NOMO-1 treated with DMSO at 0.1 percent for 48 hours (cell line): Measurements from ENCODE around the gene HADHB.
A peak's percentile ranks its signal among the peaks of the same experiment; 100 is the strongest.
"Not testable (repeated sequence)": the region's sequence is repeated elsewhere in the genome, so short reads cannot be mapped to it uniquely, and the experiment has no call there.

Experiments used
- DNase-seq: peaks from one replicate; lab custom pipeline; 2025; ENCODE audit not compliant: unreplicated experiment; lab: John Stamatoyannopoulos, UW

The HADHB gene

DNA sequence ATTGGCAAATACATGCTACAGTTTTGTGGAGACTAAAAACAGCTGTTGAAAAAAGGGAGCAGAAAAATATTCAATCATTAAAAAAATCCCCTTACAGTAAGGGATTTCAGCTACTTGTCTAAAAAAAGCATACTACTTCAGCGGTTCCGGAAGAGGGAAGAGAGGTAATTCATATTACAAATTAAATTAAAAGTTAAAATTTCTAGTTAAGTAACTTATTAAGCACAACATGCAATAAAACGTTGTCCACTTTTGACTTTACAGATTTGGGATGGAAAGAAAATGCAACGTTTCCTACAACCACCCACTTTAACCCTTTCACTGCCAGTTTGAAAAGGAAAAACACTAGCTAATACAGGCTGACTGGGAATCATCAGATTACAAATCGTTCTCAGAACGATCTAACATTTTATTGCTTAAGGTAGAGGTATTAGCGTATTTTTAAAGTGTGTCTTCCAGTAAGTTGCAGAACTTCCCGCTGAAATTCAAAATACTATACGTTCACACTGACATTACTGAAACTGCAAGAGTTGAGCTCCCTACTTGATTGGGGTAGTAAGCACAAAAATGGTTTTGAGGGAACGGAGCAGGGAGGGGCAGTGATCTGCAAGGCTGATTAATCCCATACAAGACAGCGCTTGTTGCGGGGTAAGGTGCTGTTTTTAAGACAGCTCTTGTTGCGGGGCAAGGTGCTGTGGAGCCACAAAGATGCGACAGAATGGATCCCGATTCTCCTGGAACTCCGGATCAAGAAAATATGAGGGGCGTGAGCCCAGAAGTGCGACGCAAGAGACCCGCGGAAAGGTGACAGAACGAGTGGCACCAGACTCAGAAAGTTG lies 1.1 kb upstream of the HADHB start:
- peak; percentile 29 for DNase-seq

DNA sequence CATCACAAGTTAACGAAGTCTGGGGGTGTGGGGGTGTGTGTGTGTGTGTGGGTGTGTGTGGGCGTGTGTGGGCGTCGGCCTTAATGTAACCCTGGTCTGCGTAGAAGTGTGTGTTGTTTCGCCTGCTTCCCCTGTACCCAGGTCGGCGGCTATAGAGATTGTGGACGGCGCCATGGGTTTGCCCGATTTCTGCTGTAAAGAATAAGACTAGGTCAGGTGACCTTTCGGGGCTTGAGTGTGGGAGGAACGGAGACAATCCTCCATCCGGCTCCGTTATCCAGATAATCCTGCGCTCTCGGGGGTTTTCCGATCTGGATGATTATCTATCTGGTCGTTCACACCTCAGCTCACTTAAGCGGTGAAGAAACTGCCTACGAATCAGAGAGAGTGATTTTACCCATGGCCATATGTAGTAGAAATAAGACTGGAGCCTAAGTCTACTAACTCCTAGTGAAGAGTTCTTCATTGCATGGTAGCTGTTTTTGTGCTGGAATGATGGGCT lies 543 bp downstream of the HADHB start:
- DNase-seq: peak; percentile 41

DNA sequence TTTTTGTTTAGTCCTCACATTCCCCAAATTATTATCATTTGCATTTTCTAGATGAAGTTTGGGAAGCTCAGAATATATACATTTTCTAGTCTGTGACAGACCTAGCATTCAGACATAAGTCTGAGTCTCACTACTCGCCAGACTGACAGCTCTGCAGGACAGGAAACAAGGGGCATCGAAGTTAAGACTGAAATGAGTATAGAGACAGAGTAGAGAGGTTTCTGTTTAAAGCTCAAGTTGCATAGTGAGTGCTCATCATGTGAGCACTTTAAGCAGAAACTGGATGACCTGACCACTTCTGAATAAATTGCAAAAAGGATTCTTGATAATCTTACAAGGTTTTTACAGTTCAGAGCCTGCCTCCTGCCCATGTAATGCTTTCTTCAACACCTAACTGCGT lies 1.1 kb downstream of the HADHB start:
- DNase-seq: peak; percentile 9

DNA sequence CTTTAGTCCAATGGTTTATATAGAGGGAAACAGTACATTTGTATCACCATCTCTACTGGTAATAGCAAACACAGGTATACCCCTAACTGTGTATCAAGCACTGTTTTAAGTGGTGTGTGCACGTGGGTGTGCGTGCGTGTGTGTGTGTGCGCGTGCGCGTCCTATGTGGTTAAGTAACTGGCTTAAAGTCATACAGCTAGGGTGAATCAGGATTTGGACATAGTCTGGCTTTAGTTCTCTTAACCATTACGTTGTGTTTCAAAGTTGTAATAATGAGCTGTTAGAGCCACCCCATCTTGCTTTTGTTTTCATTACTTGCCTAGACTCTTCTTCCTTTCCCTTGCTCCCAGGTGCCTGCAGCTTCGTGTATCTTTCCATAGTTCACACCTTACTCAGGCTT lies 2.1 kb downstream of the HADHB start:
- peak; percentile 73 for DNase-seq

DNA sequence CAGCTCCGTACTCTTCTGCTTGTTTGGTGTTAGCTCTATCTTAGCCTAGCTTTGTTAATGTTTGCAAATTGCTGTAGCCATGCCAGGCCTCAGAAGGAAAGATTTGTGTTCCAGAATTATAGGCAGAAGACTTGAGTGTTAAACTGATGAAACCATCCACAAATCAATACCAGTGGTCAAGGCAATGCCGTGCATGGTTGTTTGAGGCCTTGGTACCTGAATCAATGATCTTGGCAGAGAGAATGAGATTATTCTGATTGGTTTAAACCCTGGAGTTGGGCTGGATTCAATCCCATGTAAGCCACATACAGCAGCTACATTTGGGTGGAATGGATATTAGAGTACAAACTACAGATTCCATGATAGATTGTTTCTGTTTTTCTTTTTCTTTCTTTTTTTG lies 4.9 kb downstream of the HADHB start:
- DNase-seq: no peak

DNA sequence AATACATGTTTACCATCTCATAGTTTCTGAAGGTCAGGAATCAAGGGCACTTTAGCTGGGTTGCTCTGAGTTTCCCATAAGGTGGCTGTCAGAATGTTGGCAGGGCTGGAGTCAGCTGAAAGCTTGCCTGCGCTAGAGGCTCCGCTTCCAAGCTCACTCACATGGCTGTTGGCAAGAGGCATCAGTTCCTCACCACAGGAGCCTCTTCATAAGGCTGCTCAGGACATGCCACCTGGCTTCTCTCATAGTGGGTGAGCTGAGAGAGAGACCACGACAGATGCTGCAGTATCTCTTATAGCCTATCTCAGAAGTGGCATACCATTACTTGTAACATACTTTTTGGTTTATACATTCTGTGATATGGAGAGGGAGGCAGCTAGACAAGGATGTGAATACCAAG lies 7.2 kb downstream of the HADHB start:
- DNase-seq: no peak

DNA sequence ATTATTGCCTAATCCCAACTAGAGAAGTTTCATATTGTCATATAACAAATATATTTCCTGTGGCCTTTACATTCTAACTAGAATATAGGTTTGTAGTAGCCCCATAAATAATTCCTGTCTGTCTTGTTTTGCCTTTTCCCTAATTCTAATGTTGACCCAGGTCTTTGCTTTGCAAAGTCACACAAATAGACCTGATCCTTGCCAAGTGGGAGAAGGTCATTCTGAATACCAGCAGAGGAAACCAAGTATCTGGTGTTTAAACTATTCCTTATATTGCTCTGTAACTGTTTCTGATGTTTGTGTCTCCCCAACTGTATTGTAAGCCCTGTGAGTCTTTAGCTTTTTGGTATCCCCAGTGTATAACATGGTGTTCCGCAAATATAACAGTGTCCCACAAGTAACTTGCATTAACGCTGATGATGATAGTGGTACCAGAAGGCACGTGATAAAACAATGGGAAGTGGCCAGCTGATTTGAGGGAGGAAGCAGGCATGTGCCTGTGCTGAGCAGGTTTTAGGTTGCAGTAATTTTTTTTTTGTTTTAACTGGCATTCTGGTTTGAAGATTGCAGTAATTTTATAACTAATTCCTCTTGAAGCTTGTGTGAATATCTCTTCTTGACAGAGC lies 11.1 kb downstream of the HADHB start:
- DNase-seq: no peak

DNA sequence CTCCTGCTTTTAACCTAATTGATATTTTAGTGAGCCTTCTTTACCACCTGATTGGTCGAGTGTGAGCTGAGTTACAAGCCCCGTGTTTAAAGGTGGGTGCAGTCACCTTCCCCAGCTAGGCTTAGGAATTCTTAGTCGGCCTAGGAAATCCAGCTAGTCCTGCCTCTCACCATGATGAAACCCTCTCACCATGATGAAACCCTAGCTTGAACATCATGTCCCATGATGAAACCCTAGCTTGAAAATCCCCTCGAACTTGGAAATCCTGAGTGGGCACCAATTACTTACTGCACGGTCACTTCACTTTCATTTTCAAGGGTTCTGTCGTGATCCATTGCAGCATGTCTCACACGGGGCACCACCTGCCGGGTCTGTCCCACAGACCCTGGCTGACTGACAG lies 14.1 kb downstream of the HADHB start:
- not testable (repeated sequence) for DNase-seq

DNA sequence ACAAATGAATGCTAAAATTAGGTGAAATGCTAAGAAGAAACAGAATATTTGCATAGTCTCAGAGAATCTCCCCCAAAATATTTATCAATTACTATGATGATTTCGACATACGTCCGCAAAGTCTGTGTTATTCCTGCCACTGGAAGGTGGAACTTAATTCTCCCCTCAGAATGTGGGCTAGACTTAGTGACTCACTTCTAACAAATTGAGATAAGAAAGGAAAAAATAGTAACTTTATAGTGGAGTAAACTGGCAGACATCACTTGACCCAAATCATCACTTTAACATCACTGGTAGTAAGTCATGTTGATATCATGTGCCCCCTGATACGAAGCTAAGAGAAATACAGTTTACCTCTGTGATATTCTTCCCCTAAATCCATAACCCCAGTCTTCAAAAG lies 23.5 kb downstream of the HADHB start:
- peak; percentile 48 for DNase-seq

DNA sequence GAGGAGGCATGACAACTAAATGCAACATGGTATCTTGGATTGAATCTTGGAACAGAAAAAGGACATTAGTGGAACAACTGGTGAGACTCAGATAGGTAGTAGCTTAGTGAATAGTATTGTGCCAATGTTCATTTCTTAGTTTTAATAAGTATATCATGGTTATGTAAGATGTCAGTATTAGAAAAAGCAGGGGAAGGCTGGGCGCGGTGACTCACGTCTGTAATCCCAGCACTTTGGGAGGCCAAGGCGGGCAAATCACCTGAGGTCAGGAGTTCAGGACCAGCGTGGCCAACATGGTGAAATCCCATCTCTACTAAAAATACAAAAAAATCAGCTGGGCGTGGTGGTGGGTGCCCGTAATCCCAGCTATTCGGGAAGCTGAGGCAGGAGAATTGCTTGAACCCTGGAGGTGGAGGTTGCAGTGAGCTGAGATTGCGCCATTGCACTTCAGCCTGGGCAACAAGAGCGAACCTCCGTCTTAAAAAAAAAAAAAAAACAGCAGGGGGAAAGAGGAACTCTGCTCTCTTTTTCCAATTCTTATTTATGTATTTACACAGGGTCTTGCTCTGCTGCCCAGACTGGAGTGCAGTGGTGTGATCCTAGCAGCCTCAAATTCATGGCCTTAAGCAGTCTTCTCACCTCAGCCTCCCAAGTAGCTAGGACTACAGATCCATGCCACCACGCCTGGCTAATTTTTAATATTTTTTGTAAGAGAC lies 24.1 kb downstream of the HADHB start:
- DNase-seq: peak; percentile 51

DNA sequence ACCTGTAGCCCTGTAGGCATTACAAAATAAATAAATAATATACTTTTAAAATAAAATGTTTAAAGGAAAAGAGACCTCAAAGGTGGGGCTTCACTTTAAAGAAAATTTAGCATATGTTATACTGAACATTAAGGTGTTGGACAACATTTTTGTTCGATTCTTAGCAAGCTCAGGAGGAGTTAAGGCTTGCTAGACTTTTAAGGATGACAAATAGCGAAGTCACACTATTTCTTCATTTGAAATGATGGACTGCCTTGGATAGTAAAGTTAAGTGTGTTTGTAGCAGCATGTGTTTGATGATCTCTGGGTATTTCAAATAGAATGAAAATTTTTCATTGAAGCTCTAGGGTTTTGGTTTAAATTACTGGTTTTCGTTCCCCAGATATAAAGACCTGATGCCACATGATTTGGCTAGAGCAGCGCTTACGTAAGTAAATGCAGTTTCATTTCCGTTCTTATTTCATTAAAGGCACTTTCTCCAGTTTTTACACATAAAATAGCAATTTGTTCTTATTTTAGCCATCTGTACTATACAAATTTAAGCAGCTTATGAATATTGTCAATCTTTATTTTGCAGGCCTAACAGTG lies 24.9 kb downstream of the HADHB start:
- peak; percentile 81 for DNase-seq

DNA sequence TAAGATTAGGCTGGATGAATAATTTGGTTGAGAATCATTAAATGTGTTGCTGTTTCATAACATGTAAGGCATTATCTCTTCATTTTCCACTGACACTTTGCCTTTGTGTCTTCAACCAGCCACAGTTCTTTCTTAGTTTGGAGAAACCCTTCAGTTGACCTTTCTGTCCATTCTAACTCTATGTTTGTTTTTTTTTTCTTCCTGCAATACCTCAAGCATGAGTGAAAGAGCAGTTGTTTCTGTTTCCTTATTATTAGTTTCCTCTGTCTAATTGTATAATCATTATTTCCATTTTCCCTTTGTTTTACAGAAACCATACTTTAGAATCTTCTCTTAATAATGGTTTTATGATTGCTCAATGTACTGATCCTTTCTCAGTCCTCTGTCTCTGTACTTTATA lies 25.6 kb downstream of the HADHB start:
- no peak for DNase-seq

DNA sequence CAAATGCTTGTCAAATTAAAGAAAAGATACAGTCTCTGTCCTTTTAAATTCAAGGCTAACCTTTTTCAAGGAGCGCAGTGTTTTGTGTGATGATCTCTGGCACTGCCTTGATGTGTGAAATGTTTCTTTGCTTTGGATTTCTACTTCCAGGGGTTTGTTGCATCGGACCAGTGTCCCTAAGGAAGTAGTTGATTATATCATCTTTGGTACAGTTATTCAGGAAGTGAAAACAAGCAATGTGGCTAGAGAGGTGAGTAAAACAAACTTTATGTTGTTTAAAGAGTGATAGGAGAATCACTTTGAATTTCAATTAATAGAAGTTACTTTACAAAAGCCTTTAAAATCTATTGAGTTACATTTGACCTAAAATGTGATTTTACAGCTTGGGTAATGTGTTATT lies 28.8 kb downstream of the HADHB start:
- no peak for DNase-seq

DNA sequence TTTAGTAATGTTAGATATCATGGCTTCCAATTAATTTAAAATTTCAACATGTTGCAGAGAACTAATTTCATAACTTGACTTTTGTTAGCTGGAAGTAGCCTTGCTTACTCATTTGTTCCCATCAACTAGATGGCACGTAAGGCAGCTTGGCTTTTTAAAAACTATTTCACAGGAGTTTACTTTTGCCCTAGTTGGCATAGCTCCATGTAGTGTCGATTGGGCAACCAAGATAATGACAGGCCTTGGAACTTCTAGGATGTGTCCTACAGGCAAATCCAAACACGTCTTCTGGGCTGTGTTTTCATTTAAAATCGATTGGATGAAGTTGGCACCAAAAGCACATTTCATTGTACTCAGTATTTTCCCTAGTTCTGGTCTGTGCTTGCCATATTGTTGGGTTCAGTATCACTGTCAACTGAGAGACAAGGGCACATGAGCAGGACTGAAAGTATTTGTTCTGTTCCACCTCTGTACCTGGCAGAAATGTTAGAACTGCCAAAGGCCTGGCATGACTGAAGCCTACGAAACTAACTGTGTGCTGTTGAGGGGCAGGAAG lies 29.4 kb downstream of the HADHB start:
- DNase-seq: no peak

DNA sequence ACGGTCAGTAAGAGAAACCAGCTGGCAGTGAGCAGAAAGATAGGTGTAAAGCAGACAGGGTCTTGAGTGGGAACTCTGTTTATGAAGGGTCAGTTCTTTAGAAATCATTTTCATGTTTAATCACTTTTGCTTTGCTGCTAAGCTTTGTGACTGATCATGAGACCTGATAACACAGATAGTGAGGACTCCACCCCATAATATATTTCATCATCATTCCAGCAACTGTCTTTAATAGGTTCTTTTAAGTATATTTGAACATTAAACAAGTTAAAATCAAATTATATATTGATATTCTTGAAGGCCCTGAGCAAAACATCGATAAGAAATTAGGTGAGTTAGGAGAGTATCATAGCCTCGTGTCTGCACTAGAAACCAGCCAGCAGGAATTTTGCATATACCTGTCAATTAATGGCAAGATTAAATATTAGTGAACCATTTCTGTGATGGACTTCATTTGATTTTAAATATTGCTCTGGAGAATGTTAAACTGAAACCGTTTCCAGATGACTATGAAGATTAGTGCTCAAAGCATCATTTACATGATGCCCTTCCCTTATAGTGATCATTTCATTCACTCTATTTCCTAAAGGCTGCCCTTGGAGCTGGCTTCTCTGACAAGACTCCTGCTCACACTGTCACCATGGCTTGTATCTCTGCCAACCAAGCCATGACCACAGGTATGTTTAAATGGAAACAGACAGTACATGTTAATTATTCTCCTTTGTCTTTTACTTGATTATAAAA lies 31.9 kb downstream of the HADHB start:
- no peak for DNase-seq

DNA sequence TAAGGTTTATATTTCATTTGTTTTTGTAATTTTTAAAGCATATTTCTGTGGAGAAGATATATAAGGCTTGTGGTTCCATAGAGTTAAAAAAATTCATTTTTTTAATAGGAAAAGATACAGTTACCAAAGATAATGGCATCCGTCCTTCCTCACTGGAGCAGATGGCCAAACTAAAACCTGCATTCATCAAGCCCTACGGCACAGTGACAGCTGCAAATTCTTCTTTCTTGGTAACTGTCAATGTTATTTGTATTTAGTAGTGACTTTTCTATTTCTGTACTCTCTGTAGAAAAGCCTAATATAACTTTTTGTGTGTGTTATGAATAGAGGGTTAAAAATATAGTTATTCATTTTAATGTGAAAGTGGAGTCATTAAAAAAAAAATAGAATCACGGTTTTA lies 35.1 kb downstream of the HADHB start:
- DNase-seq: no peak

DNA sequence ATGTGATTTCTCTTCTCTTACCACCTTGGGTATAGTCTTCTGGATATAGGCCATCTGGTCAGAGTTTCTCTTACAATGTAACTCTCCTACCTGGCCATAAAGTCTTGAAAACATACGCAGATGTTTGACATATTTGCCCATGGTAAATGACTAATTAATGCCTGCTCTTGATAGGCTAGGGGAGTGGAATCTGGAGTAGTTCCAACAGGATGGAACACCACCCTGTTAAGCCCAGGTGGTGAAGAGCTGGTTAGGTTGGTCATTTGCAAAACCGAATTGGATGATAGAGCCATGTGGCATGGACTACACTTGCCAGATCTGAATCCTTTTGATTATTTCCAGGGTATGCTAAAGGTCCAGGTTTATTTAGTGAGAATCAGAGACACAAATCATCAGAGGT lies 36.5 kb downstream of the HADHB start:
- DNase-seq: no peak

DNA sequence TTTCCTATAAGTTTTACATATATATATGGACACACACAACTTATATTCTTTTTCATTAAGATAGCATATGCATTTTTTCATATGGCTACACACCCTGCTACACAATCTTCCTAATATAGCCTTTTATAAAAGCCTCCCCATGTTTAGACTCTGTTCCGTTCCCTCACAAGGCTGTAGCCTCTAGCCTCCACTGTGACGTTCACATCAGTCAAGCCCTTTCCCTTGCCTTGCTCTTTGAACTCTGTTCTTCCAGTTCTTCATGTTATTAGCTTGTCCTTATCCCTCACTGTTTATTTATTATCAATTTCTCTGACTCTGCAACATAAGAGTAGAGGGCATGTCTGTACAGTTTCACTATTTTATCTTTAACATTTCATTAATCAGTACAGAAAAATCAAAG lies 38.9 kb downstream of the HADHB start:
- no peak for DNase-seq

DNA sequence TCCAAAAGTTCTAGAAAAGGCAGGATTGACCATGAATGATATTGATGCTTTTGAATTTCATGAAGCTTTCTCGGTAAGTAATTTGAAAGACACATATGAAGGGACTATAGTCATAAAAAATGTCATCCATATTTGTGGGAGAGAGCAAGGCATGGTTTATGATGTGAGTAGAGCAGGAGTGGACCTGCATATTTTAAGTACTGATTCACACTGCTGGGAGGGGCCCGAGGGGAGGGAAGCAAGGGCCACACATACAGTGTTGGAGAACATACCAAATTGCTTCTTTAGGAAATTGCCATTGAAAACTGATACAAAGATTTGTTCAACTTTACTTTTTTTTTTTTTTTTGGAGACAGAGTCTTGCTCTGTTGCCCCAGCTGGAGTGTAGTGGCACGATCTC lies 39.4 kb downstream of the HADHB start:
- no peak for DNase-seq

DNA sequence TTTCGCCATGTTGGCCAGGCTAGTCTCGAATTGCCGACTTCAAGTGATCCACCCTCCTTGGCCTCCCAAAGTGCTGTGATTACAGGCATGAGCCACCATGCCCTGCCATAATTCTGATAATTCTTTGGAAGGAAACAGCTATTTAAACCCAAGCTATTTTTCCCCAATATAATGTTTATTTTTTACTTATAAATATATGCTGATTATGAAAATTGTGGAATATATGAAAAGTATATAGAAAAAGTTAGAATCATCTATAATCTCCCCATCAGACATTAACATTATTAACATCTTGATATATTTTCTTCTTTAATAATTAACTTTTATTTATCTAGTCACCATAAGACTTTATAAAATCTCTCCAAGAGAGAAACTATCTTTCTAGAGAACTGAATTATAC lies 41.2 kb downstream of the HADHB start:
- no peak for DNase-seq

DNA sequence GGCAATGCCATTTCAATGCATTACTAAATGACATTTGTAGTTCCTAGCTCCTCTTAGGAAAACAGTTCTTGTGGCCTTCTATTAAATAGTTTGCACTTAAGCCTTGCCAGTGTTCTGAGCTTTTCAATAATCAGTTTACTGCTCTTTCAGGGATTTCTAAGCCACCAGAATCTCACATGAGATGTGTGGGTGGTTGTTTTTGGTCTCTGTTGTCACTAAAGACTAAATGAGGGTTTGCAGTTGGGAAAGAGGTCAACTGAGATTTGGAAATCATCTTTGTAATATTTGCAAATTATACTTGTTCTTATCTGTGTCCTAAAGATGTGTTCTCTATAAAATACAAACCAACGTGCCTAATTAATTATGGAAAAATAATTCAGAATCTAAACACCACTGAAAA lies 45.3 kb downstream of the HADHB start:
- DNase-seq: no peak
